ENCODE results near the gene ARHGAP29. TPM values are rescaled to one million over a fixed set of nuclear protein-coding genes. Genes with fewer than 3 reads are reported as not detected.

The ARHGAP29 gene
- total RNA-seq, 1 donor from 2014 or later: 27.3 TPM

DNA sequence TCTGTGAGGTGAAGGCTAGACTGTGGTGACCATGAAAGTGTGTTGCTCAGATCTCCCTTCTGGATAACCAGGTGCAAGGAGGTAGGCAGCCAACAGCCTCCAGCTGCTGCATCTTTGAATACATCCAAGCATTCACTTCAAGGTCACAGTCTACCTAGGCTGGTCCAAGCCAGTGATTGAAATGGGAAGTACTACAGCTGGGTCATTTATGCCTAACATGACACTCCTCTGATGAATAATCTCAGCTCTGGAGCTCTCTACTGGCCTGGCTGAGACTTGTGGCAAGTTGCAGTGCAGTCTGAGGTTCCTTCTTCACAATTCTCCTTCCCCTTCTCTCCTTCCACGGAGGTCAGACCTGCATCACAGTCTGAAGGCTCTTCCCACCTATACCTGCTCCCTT is 35.0 kb upstream of the ARHGAP29 start:
- H3K27me3 ChIP-seq: no peaks in the 10 kb centered on the region
- no peaks in the 10 kb centered on the region for H3K36me3 ChIP-seq
- intact Hi-C loops (cut with DNase I): no loop called here
- TF ChIP-seq POLR2AphosphoS5 (IDR thresholded peaks at IDR 0.05; ENCODE audit: insufficient read depth in 1 of 2, low read depth in 1 of 2): no peak
- TF ChIP-seq, protein P1, sequence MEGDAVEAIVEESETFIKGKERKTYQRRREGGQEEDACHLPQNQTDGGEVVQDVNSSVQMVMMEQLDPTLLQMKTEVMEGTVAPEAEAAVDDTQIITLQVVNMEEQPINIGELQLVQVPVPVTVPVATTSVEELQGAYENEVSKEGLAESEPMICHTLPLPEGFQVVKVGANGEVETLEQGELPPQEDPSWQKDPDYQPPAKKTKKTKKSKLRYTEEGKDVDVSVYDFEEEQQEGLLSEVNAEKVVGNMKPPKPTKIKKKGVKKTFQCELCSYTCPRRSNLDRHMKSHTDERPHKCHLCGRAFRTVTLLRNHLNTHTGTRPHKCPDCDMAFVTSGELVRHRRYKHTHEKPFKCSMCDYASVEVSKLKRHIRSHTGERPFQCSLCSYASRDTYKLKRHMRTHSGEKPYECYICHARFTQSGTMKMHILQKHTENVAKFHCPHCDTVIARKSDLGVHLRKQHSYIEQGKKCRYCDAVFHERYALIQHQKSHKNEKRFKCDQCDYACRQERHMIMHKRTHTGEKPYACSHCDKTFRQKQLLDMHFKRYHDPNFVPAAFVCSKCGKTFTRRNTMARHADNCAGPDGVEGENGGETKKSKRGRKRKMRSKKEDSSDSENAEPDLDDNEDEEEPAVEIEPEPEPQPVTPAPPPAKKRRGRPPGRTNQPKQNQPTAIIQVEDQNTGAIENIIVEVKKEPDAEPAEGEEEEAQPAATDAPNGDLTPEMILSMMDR (IDR thresholded peaks at IDR 0.05): no peak
- no peak for TF ChIP-seq POLR2A (IDR thresholded peaks at IDR 0.05)
- H3K4me1 ChIP-seq: peaks cover 17% of the 10 kb centered on the region
- no peak for DNase-seq (ENCODE audit: extremely low spot score in 2 of 2)
- H3K9me3 ChIP-seq: no peaks in the 10 kb centered on the region
- no peak overlapping the region for H3K4me3 ChIP-seq
- no peak overlapping the region for H3K27ac ChIP-seq

DNA sequence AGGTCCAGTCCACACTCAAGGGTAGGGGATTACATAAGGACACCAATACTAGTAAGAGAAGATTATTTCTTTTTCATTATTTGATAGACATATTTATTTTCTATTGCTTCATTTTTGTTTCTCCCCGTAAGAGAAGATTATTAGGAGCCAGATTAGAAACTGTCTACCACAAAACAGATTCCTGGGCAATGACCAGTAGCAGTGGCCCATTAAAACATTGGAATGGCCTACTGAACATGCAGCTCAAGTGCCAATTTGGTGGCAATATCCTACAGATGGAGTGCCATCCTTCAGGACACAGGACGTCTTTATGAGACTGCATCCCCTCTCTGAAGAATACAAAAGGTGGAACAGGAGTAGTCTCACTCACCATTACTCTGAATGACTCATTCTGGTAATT is 34.0 kb upstream of the ARHGAP29 start:
- peaks cover 16% of the 10 kb centered on the region for H3K4me1 ChIP-seq
- H3K36me3 ChIP-seq: no peaks in the 10 kb centered on the region
- H3K27ac ChIP-seq: no peak overlapping the region
- DNase-seq (ENCODE audit: extremely low spot score in 2 of 2): no peak
- intact Hi-C loops (cut with DNase I): no loop called here
- no peaks in the 10 kb centered on the region for H3K27me3 ChIP-seq
- H3K4me3 ChIP-seq: no peak overlapping the region
- TF ChIP-seq POLR2A (IDR thresholded peaks at IDR 0.05): no peak
- TF ChIP-seq, protein P1 (IDR thresholded peaks at IDR 0.05): no peak
- TF ChIP-seq POLR2AphosphoS5 (IDR thresholded peaks at IDR 0.05; ENCODE audit: insufficient read depth in 1 of 2, low read depth in 1 of 2): no peak
- no peaks in the 10 kb centered on the region for H3K9me3 ChIP-seq

DNA sequence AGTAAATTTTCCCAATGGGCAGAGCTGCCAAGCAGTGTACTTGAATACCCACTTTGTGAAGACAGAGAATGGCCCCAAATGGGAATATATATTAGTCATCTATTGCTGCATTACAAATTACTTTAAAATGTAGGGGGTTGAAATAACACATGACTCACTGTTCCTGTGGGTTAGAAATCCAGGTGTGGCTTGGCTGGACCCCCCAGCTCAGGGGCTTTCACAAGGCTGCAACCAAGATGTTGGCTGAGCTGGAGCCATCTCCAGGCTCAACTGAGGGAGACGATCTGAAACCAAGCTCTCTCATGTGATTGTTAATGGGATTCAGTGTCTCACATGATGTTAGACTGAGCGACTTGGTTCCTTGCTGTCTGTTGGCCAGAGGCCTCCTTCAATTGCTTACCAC is 33.4 kb upstream of the ARHGAP29 start:
- Histone ChIP-seq H3K27me3 (no peaks in the 10 kb centered on the region), H3K27ac (no peak overlapping the region)
- TF ChIP-seq, protein P1 (IDR thresholded peaks at IDR 0.05): no peak
- TF ChIP-seq POLR2A (IDR thresholded peaks at IDR 0.05) (no peak), POLR2AphosphoS5 (IDR thresholded peaks at IDR 0.05; ENCODE audit: insufficient read depth in 1 of 2, low read depth in 1 of 2) (no peak)

DNA sequence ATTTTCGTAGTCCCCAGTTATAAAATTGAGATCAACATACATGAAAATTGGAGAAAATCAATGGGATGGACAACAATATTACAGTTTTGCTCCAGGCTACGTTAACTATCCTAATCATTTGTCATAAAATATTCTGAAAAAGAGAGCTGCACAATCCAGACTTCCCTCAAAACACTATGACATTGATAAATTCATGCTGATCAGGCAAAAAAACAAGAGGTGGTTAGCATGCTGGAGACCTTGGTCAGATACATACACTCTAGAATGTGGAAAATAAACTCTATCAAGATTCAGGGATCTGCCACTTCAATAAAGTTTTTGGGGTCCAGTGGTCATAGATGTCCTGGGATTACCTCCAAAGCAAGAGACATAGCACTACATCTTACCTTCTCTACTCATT is 32.5 kb upstream of the ARHGAP29 start:
- H3K27ac ChIP-seq: no peak overlapping the region
- peaks cover 29% of the 10 kb centered on the region for H3K4me1 ChIP-seq
- H3K27me3 ChIP-seq: no peaks in the 10 kb centered on the region
- DNase-seq (ENCODE audit: extremely low spot score in 2 of 2): no peak
- no peak for TF ChIP-seq POLR2AphosphoS5 (IDR thresholded peaks at IDR 0.05; ENCODE audit: insufficient read depth in 1 of 2, low read depth in 1 of 2)
- TF ChIP-seq, protein P1 (IDR thresholded peaks at IDR 0.05): no peak
- TF ChIP-seq POLR2A (IDR thresholded peaks at IDR 0.05): no peak
- intact Hi-C loops (cut with DNase I): no loop called here
- no peaks in the 10 kb centered on the region for H3K36me3 ChIP-seq
- no peaks in the 10 kb centered on the region for H3K9me3 ChIP-seq
- no peak overlapping the region for H3K4me3 ChIP-seq

More for the DNA sequence above, 33.4 kb upstream of the ARHGAP29 start:
- no peaks in the 10 kb centered on the region for H3K9me3 ChIP-seq
- peaks cover 21% of the 10 kb centered on the region for H3K4me1 ChIP-seq
- no peak for DNase-seq (ENCODE audit: extremely low spot score in 2 of 2)
- H3K36me3 ChIP-seq: no peaks in the 10 kb centered on the region
- intact Hi-C loops (cut with DNase I): no loop called here
- H3K4me3 ChIP-seq: no peak overlapping the region

DNA sequence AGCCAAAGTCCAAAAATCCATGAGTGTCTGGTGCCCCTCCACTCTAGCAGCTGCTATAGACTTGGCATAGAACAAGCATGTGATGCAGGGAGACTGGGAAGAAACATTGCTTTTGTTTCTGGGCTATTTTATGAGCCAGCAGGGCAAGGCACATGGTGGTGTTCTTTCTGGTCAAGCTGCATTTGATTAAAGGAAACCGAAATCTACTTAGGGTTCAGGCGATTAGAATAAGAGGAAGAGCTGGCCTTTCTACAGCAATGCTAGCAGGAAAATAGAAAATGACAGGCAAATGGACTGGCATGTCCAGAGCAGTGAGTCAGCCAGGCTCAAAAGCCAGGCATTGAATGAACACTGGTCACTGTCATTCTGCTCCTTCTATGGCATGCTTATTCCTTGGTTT is 28.5 kb upstream of the ARHGAP29 start:
- Histone ChIP-seq H3K27me3 (no peaks in the 10 kb centered on the region), H3K9me3 (no peaks in the 10 kb centered on the region), H3K4me3 (no peak overlapping the region), H3K4me1 (peaks cover 16% of the 10 kb centered on the region), H3K27ac (no peak overlapping the region), H3K36me3 (no peaks in the 10 kb centered on the region)
- no peak for TF ChIP-seq POLR2AphosphoS5 (IDR thresholded peaks at IDR 0.05; ENCODE audit: insufficient read depth in 1 of 2, low read depth in 1 of 2)
- TF ChIP-seq POLR2A (IDR thresholded peaks at IDR 0.05): no peak
- TF ChIP-seq, protein P1 (IDR thresholded peaks at IDR 0.05): no peak
- no peak for DNase-seq (ENCODE audit: extremely low spot score in 2 of 2)
- intact Hi-C loops (cut with DNase I): no loop called here

Data from vagina (tissue), 2 donors.